ENCODE results near the gene PHB1. TPM values are rescaled to one million over a fixed set of nuclear protein-coding genes. Genes with fewer than 3 reads are reported as not detected.
"Not testable (repeated sequence)": the region's sequence is repeated elsewhere in the genome, so short reads cannot be mapped to it uniquely, and the experiment has no call there.

Gene PHB1
- total RNA-seq, 1 donor from 2014 or later = 136 TPM

DNA sequence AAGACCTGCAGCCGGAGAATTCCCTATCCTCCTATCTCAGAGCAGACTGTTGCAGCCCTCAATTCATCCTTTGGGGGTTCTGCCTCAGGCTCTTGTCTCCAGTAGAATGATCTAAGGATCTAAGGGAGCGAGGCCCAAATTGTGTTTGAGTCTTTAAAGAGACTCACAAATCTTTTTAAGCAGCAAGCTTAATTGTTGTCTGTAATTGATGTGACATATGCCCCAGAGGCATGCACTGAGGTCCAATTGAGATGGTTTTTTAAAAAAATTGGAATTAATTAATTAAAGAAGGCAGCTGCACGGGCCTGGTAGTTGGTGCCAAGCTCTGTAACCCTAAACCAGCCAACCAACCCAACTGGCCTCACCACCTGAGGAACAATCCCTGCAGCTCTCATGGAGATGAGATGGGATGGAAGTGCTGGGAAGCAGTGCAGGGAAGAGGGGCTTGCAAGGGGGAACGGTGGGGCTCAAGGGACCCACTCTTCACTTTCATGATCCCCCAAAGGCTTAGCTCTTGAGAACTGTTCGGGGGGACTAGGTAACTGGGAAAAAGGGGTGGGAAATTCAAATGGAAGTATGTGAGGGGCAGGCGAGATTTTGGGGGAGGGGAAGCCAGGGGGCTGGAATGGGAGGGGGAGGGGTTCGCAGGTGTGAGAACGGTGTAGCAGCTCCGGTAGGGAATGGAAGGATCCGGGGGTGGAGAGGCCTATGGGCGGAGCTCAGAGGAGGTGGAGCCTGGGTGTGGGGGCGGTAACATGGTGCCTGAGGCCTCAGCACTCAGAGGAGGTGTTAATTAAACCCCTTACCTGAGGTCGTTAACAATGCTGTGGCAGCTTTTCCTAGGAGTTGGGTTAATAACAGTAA lies 43.5 kb downstream of the PHB1 start:
- no peak overlapping the region for H3K27ac Mint-ChIP-seq
- H3K4me1 Mint-ChIP-seq = peaks cover 13% of the 10 kb centered on the region
- DNase-seq (ENCODE audit: low spot score in 2 of 2, unreplicated experiment in 2 of 2) = no peak
- no peak overlapping the region for H3K4me3 Mint-ChIP-seq
- H3K27me3 Mint-ChIP-seq (ENCODE audit: low read depth) = peaks cover 1% of the 10 kb centered on the region
- H3K9me3 Mint-ChIP-seq = no peaks in the 10 kb centered on the region
- TF ChIP-seq, protein P1, sequence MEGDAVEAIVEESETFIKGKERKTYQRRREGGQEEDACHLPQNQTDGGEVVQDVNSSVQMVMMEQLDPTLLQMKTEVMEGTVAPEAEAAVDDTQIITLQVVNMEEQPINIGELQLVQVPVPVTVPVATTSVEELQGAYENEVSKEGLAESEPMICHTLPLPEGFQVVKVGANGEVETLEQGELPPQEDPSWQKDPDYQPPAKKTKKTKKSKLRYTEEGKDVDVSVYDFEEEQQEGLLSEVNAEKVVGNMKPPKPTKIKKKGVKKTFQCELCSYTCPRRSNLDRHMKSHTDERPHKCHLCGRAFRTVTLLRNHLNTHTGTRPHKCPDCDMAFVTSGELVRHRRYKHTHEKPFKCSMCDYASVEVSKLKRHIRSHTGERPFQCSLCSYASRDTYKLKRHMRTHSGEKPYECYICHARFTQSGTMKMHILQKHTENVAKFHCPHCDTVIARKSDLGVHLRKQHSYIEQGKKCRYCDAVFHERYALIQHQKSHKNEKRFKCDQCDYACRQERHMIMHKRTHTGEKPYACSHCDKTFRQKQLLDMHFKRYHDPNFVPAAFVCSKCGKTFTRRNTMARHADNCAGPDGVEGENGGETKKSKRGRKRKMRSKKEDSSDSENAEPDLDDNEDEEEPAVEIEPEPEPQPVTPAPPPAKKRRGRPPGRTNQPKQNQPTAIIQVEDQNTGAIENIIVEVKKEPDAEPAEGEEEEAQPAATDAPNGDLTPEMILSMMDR (IDR thresholded peaks at IDR 0.05; ENCODE audit: unreplicated experiment) = no peak
- no peaks in the 10 kb centered on the region for H3K36me3 Mint-ChIP-seq

DNA sequence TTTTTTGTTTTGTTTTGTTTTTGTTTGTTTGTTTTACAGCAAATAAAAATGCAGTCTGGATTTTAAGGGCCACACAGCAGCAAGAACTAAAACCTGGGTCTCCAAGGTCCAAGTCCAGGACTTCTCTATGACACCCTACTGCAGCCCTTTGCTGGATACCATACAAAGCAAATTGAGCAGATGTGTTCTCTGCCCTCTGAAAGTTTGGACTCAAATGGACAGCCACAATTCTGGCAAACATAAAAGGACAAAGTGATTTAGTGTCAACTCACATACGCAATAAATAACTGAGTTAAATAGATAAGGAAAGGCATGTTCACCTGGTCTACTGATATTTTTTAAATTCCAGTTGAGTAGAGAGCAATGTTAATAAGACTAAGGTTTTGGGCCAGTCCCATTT lies 44.9 kb downstream of the PHB1 start:
- H3K27ac Mint-ChIP-seq = no peak overlapping the region
- H3K27me3 Mint-ChIP-seq (ENCODE audit: low read depth) = no peaks in the 10 kb centered on the region
- H3K9me3 Mint-ChIP-seq = no peaks in the 10 kb centered on the region
- TF ChIP-seq, protein P1 (IDR thresholded peaks at IDR 0.05; ENCODE audit: unreplicated experiment) = no peak
- H3K4me1 Mint-ChIP-seq = peaks cover 13% of the 10 kb centered on the region
- DNase-seq (ENCODE audit: low spot score in 2 of 2, unreplicated experiment in 2 of 2) = no peak
- no peaks in the 10 kb centered on the region for H3K36me3 Mint-ChIP-seq
- H3K4me3 Mint-ChIP-seq = no peak overlapping the region

DNA sequence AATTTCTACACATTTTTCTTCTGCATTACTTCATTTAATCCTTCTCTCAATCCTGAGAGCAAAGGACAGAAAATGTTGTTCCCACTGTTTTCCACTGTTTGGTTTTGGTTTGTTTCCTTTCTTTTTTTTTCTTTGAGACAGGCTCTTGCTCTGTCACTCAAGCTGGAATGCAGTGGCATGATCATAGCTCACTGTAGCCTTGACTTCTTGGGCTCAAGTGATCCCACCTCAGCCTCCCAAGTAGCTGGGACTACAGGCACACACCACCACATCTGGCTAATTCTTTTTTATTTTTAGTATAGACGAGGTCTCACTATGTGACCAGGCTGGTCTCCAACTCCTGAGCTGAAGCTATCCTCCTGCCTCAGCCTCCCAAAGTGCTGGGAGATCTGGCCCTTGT lies 45.6 kb downstream of the PHB1 start:
- H3K27me3 Mint-ChIP-seq (ENCODE audit: low read depth) = no peaks in the 10 kb centered on the region

DNA sequence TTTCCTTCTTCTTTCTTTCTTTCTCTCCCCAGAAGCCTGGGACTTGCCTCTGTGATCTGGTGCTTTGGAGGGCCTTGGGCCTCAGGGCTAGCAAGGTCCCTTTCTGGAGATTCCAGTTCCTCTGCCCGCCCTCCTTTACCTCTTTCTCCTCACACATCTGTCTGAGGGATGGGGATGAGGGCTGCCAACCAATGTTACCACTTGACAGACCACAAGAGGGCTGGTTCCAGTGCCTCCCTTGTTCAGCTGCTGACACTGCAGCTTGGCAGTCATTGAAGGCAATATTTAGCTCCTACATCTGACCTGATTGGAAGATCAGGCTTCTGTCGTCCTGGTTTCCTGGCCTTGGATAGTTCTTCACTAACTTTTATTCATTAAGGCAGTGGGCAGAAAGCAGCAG lies 49.0 kb downstream of the PHB1 start:
- H3K27ac Mint-ChIP-seq = no peak overlapping the region
- peaks cover 18% of the 10 kb centered on the region for H3K4me1 Mint-ChIP-seq
- DNase-seq (ENCODE audit: low spot score in 2 of 2, unreplicated experiment in 2 of 2) = no peak
- H3K36me3 Mint-ChIP-seq = no peaks in the 10 kb centered on the region
- TF ChIP-seq, protein P1 (IDR thresholded peaks at IDR 0.05; ENCODE audit: unreplicated experiment) = no peak
- no peaks in the 10 kb centered on the region for H3K27me3 Mint-ChIP-seq (ENCODE audit: low read depth)
- no peaks in the 10 kb centered on the region for H3K9me3 Mint-ChIP-seq
- H3K4me3 Mint-ChIP-seq = no peak overlapping the region

More for the DNA sequence above, 45.6 kb downstream of the PHB1 start:
- Mint-ChIP-seq H3K4me1 (peaks cover 13% of the 10 kb centered on the region), H3K27ac (no peak overlapping the region), H3K9me3 (no peaks in the 10 kb centered on the region), H3K36me3 (no peaks in the 10 kb centered on the region), H3K4me3 (no peak overlapping the region)
- no peak for DNase-seq (ENCODE audit: low spot score in 2 of 2, unreplicated experiment in 2 of 2)
- TF ChIP-seq, protein P1 (IDR thresholded peaks at IDR 0.05; ENCODE audit: unreplicated experiment) = no peak

DNA sequence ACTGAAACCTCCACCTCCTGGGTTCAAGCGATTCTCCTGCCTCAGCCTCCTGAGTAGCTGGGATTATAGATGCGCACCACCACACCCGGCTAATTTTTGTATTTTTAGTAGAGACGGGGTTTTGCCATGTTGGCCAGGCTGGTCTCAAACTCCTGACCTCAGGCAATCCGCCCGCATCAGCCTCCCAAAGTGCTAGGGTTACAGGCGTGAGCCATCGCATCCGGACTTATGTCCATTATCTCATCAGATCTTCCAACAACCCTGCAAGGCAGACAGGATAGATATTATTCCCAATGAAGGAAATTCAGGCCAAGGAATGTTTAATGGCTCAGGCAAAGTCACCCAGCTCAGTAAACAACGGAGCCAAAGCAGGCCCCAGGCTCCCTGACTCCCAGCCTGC lies 49.6 kb downstream of the PHB1 start:
- not testable (repeated sequence) for H3K36me3 Mint-ChIP-seq; H3K27ac Mint-ChIP-seq; H3K27me3 Mint-ChIP-seq (ENCODE audit: low read depth); H3K9me3 Mint-ChIP-seq; DNase-seq (ENCODE audit: low spot score in 2 of 2, unreplicated experiment in 2 of 2); H3K4me3 Mint-ChIP-seq
- H3K4me1 Mint-ChIP-seq = peaks cover 20% of the 10 kb centered on the region

DNA sequence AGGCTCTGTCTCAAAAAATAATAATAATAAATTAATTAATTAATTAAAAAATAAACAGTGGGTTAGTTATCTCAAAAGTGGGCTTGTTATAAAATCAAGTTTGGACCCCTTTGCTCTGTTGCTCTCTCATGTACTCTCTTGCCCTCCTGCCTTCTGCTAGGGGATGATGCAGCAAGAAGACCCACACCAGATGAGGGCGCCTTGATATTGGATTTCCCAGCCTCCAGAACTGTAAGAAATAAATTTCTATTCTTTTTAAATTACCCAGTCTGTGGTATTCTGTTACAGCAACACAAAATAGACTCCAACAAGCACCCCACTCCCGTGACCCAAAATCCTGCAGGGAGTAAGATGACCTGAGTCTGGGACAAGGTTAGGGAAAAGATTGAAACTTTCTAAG lies 50.6 kb downstream of the PHB1 start:
- Mint-ChIP-seq H3K36me3 (no peaks in the 10 kb centered on the region), H3K4me1 (peaks cover 26% of the 10 kb centered on the region), H3K4me3 (no peak overlapping the region), H3K9me3 (no peaks in the 10 kb centered on the region), H3K27me3 (ENCODE audit: low read depth) (no peaks in the 10 kb centered on the region), H3K27ac (no peak overlapping the region)
- TF ChIP-seq, protein P1 (IDR thresholded peaks at IDR 0.05; ENCODE audit: unreplicated experiment) = no peak
- no peak for DNase-seq (ENCODE audit: low spot score in 2 of 2, unreplicated experiment in 2 of 2)

Data from mesothelial cell of epicardium (in vitro differentiated cells).